GM19372 (cell line): ENCODE results near the gene RASSF7.

Experiments used
- ATAC-seq: cut with Tn5 transposase; IDR thresholded peaks from one replicate; pipeline ENCODE4 v1.9.1; 2021; ENCODE audit warnings: mild to moderate bottlenecking, low read depth, moderate library complexity; ENCODE audit not compliant: unreplicated experiment

The RASSF7 gene

GRCh38 chr11:551131-551530, 9.6 kb upstream of the RASSF7 start:
- no peak for ATAC-seq

- ATAC-seq = no peak
These were observed 9.2 kb upstream of the RASSF7 start for GRCh38 chr11:551596-551995.

- no peak for ATAC-seq
These were observed 7.4 kb upstream of the RASSF7 start for GRCh38 chr11:553083-553987.

- no peak for ATAC-seq
These were observed 6.8 kb upstream of the RASSF7 start for GRCh38 chr11:553988-554340.

GRCh38 chr11:554428-555226, 6.1 kb upstream of the RASSF7 start:
- no peak for ATAC-seq

- no peak for ATAC-seq
These were observed 5.5 kb upstream of the RASSF7 start for GRCh38 chr11:555227-555779.

- no peak for ATAC-seq
These were observed 4.7 kb upstream of the RASSF7 start for GRCh38 chr11:555780-556661.

GRCh38 chr11:556662-557256, 4.0 kb upstream of the RASSF7 start:
- ATAC-seq = no peak

GRCh38 chr11:557328-558132, 3.2 kb upstream of the RASSF7 start:
- ATAC-seq = no peak

GRCh38 chr11:558503-558902, 2.3 kb upstream of the RASSF7 start:
- ATAC-seq = no peak

- no peak for ATAC-seq
These were observed 1.6 kb upstream of the RASSF7 start for GRCh38 chr11:559020-559620.

- ATAC-seq = no peak
These were observed 962 bp upstream of the RASSF7 start for GRCh38 chr11:559712-560304.

- ATAC-seq = peak; percentile 20
These were observed 606 bp downstream of the RASSF7 start for GRCh38 chr11:561148-562003.

GRCh38 chr11:562046-562645, 1.4 kb downstream of the RASSF7 start:
- ATAC-seq = no peak

GRCh38 chr11:563066-563811, 2.5 kb downstream of the RASSF7 start:
- no peak for ATAC-seq

- no peak for ATAC-seq
These were observed 3.2 kb downstream of the RASSF7 start for GRCh38 chr11:563812-564578.
